ENCODE measurements around the gene TLK2.
"Not testable (repeated sequence)": the region's sequence is repeated elsewhere in the genome, so short reads cannot be mapped to it uniquely, and the experiment has no call there.

The TLK2 gene

GRCh38 chr17:62601471-62601870 is 122.8 kb downstream of the TLK2 start:
- no peak for DNase-seq (ENCODE audit: low read depth)

DNA sequence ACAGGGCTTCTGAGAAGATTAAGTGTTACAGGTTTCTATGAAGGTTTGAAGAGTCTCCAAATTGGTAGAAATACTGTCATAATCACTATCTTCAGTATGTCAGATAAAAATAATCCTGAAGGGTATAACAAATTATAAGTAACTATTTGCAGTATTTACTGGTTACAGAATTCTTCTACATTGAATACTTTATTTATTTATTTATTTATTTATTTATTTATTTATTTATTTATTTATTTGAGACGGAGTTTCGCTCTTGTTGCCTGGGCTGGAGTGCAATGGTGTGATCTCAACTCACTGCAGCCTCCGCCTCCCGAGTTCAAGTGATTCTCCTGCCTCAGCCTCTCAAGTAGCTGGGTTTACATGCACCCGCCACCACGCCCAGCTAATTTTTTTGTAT is 125.2 kb downstream of the TLK2 start:
- not testable (repeated sequence) for DNase-seq (ENCODE audit: low read depth)

GRCh38 chr17:62605588-62605987 is 127.0 kb downstream of the TLK2 start:
- no peak for DNase-seq (ENCODE audit: low read depth)

DNA sequence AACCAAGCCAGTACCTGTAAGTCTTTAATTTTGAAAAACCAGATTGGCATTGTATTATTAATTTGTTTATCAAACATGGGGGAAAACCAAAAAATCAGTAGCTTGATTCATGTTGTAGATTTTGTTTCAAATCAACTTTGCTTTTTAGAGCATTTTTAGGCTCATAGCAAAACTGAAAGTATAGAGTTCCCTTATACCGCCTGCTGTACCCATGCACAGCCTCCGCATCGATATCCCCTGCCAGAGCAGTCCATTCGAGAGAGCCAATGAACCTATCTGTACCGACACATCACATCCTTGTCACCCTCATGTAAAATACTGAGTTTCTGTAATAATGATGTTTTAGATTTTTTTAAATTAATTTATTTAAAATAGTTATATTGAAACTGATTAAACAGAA is 132.7 kb downstream of the TLK2 start:
- DNase-seq (ENCODE audit: low read depth): no peak

DNA sequence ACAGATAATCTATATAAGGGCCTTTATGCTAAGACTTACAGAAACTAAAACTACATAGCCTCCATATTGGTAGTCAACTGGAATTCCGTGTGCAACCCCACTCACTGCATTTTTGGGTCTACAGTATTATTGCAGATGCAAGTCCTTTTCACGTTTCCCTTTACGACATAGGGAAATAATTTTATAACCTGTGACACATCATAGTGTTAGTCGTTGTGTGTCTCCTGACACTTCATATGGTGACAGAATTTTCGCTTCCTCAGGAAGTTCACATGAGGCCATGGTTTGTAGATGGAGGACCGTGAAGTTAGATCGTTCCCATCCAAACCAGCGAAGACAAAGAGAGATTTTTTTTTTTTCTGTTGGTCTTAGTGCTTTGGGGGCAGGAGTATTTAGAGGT is 133.1 kb downstream of the TLK2 start:
- no peak for DNase-seq (ENCODE audit: low read depth)

- DNase-seq (ENCODE audit: low read depth): not testable (repeated sequence)
Observed at GRCh38 chr17:62612289-62612688, 133.7 kb downstream of the TLK2 start.

DNA sequence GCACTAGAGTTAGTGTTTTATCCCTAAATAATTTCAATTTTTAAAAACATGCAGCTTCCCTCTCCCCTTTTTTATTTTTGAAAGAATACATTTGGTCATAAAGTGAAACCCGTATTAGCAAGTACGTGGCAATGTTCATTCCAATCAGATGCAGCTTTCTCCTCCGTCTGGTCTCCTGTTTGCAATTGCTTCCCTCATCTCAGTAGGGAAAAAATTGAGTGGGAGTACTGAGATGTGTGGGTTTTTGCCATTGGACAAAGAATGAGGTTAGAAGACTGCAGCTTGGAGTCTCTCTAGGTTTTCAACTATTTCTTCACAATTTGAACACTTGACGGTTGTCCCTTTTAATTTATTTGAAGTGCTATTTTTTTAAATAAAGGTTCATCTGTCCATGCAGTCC is 134.5 kb downstream of the TLK2 start:
- not testable (repeated sequence) for DNase-seq (ENCODE audit: low read depth)

GRCh38 chr17:62614142-62614541 is 135.5 kb downstream of the TLK2 start:
- no peak for DNase-seq (ENCODE audit: low read depth)

- no peak for DNase-seq (ENCODE audit: low read depth)
Observed at GRCh38 chr17:62615503-62615902, 136.9 kb downstream of the TLK2 start.

GRCh38 chr17:62616993-62617893 is 138.6 kb downstream of the TLK2 start:
- DNase-seq (ENCODE audit: low read depth): no peak

- no peak for DNase-seq (ENCODE audit: low read depth)
Observed at GRCh38 chr17:62617894-62618472, 139.4 kb downstream of the TLK2 start.

GRCh38 chr17:62618647-62619416 is 140.2 kb downstream of the TLK2 start:
- no peak for DNase-seq (ENCODE audit: low read depth)

GRCh38 chr17:62619417-62620155 is 141.0 kb downstream of the TLK2 start:
- no peak for DNase-seq (ENCODE audit: low read depth)

- DNase-seq (ENCODE audit: low read depth): no peak
Observed at GRCh38 chr17:62621223-62621622, 142.6 kb downstream of the TLK2 start.

GRCh38 chr17:62625184-62625869 is 146.7 kb downstream of the TLK2 start:
- DNase-seq (ENCODE audit: low read depth): no peak

GRCh38 chr17:62625870-62626200 is 147.2 kb downstream of the TLK2 start:
- DNase-seq (ENCODE audit: low read depth): no peak

DNA sequence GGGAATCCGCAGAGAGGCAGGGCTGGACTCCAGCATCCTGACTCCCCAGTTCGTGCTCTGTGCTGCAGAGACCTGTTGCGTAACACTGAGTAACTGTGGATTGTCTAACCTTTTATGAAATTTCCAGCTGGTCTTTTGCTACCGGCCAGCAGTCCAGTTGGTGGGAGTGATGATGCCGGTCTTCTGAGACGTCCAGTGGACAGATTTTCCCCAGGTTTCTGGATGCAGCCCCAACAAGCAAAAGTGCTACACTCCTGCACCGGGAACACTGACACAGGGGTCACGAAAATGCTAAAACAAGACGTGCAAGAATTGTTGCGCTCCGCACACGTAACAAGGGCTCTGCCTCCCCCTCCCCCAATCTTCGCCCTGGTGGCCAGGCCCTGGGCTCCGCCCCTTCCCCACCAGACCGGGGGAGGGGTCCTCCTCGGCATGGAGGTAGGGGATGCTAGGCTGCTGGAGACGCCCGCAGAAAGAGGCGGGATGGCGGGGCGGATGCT is 148.1 kb downstream of the TLK2 start:
- DNase-seq (ENCODE audit: low read depth): no peak

- DNase-seq (ENCODE audit: low read depth): peak; percentile 64
Observed at GRCh38 chr17:62627219-62627903, 148.7 kb downstream of the TLK2 start, which contains the start of gene MRC2. Gene MRC2 (plus strand): TSS chr17:62627670. CDS start chr17:62627803, 133 bp downstream.

DNA sequence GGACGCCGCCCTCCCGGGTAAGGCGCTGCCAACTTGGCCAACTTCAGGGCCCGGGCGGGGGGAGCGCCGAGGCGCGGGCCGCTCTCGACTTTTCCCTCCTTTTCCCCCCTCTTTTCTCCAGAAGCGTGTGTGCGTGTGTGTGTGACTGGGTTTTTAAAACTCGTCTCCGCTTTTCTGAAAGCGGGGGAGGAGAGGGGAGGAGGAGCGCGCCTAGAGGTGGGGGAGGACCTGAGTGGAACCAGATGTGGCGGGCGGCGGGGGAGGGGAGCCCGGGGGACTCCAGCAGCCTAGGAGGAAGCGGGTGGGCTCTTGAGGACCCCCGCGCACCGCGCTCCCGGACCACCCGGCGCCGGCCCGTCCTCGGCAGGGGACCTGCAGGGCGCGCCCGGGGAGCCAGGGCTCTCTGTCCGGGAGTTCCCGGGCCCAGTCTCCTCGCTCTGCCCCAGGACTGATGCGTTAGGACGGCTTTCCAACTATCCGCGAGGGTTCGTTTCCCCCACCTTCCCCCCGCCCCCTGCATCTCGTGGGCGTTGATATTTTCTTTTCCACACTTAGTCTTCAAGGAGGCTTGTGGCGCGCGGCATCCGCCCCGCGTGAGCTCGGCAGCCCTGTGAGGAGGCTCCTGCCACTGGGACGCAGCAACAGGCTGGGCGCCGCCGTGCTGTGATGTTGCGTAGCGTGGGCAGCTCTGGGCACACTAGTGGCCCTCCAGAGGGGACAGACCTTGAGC is 149.4 kb downstream of the TLK2 start:
- DNase-seq (ENCODE audit: low read depth): peak; percentile 45

All from CMK (cell line).